Upper lobe of left lung (tissue), 6 donors: ENCODE data around the gene NCKIPSD. TPM values are rescaled to one million over a fixed set of nuclear protein-coding genes. Genes with fewer than 3 reads are reported as not detected.
A peak's percentile ranks its signal among the peaks of the same experiment; 100 is the strongest.

ENCODE experiments used
- ATAC-seq, 2 donors: fragments of 200-7000 bp; cut with Tn5 transposase; one replicate each; pipeline ENCODE4 v1.9.1; 2022; ENCODE audit warnings: mild to moderate bottlenecking in 2 of 2, moderate library complexity in 2 of 2; ENCODE audit not compliant: low FRiP score in 2 of 2
- DNase-seq, 2 donors: peaks; one replicate each; pipeline ENCODE4 v3.0.0-alpha.2; 2019 to 2020
- H3K27ac ChIP-seq, 4 donors: fragments of 200-600 bp; sonication (generic); one replicate each; pipeline ENCODE4 v1.5.1; 2016 to 2019
- H3K27me3 ChIP-seq, 4 donors: fragments of 200-600 bp; sonication (generic); one replicate each; pipeline ENCODE4 v1.5.1; 2017 to 2019
- H3K36me3 ChIP-seq, 4 donors: fragments of 200-600 bp; sonication (generic); one replicate each; pipeline ENCODE4 v1.5.1; 2016 to 2019
- H3K4me1 ChIP-seq, 4 donors: fragments of 200-600 bp; sonication (generic); one replicate each; pipeline ENCODE4 v1.5.1; 2018 to 2019
- H3K4me3 ChIP-seq, 4 donors: fragments of 200-600 bp; sonication (generic); one replicate each; pipeline ENCODE4 v1.5.1; 2017 to 2019; ENCODE audit warnings: mild to moderate bottlenecking in 2 of 4, moderate library complexity in 1 of 4
- H3K9me3 ChIP-seq, 4 donors: fragments of 200-600 bp; sonication (generic); one replicate each; pipeline ENCODE4 v1.5.1; 2018 to 2019
- EP300 ChIP-seq, 4 donors: sonication (generic); formaldehyde crosslinking; IDR thresholded peaks; one replicate each; pipeline ENCODE4 v1.5.1; 2017; ENCODE audit warnings: antibody characterized with exemption in 4 of 4, control low read depth in 2 of 4
- POLR2A ChIP-seq, 4 donors: fragments of 450-650 bp; IDR thresholded peaks; one replicate each; pipeline ENCODE4 v1.5.1; 2016 to 2017; ENCODE audit warnings: antibody characterized with exemption in 4 of 4, mild to moderate bottlenecking in 2 of 4
- POLR2AphosphoS5 ChIP-seq, 2 donors: sonication (generic); formaldehyde crosslinking; IDR thresholded peaks; one replicate each; pipeline ENCODE4 v1.5.1; 2017; ENCODE audit warnings: antibody characterized with exemption in 2 of 2
- WGBS, 2 donors: methylation state at CpG; one replicate each; pipeline ENCODE4 v1.1.5; 2017 to 2018; 5-methylcytosine and 5-hydroxymethylcytosine counted together
- total RNA-seq, 6 donors: library from RNA; depleted of rRNA in 4 of 6; stranded (reverse); fragments of >200 nt in 4 of 6; gene quantifications; one replicate each; pipeline versions ENCODE4 v1.1.0 to v1.2.1, GENCODE V29; 2016 to 2021
- TF ChIP-seq, protein P1 (sequence below), 6 experiments: fragments of 450-650 bp in 4 of 6; fragments of 200-600 bp in 2 of 6; sonication (generic) in 2 of 6; IDR thresholded peaks; one replicate each; pipeline ENCODE4 v1.5.1; 2016 to 2019; ENCODE audit warnings: antibody characterized with exemption in 6 of 6
- donor health status: DM: no; HTN: no; CAD: no; lungs with moderate emphysema.
- donor health status: DM: no; HTN: yes; CAD: no; lungs with severe emphysema.

The NCKIPSD gene
- total RNA-seq, 6 donors from 2014 or later, result 17.8 to 55.5 (median 21.8) TPM

DNA sequence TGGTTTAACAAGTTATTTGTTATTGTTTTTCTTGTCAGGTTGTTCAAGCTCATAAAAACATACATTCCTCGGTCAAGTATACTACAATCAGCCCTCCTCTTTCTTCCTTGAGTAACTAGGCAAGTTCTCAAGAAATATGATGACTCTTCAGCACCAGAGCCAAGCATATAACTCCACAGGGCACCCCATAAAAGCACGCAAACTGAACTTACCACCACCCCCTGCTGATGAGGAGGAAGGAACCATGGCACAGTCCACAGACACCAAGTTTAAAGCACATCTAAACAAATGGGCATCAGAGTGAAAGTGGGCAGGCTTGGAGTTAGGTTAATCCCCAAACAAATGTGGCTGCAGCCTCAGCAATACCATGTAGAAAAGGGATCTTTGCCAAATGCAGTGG, 26.0 kb upstream of the NCKIPSD start:
- Histone ChIP-seq H3K27me3 (no peaks in the 10 kb centered on the region), H3K36me3 (peaks cover 0 to 69% (median 18%) of the 10 kb centered on the region in 4 donors)

DNA sequence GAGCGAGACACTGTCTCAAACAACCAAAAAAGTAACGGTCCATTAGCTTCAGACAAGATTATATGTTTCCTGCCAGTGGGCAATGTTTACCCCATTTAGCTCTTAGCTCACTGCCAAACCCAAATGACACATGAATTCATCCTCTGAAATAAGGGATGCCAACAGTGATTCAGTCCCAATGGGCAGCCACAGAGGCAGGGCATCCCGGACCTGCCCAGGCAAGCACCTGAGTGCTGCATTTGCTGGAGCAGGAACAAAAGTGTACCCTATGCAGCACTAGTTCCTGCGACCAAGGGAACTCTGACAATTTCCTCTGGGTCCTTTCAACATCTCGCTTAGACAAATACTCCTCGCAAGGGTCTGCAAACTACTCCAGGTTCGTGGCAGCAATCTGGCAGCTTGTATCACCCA, 23.3 kb upstream of the NCKIPSD start:
- H3K27ac ChIP-seq, result peak overlapping the region in 3 of 4 donors; percentile 14 to 46 (median 39)
- DNase-seq, result peak in 1 of 2 donors; percentile 54
- H3K36me3 ChIP-seq, result peaks cover 0 to 67% (median 17%) of the 10 kb centered on the region in 4 donors
- no peaks in the 10 kb centered on the region for H3K27me3 ChIP-seq
- H3K4me3 ChIP-seq, result no peak overlapping the region
- no peaks in the 10 kb centered on the region for H3K9me3 ChIP-seq
- 54 to 61% methylated on average over 4 to 7 of the region's 7 CpGs for WGBS, 2 donors
- peak in 1 of 2 donors; percentile 57 for ATAC-seq
- TF ChIP-seq POLR2AphosphoS5 (IDR thresholded peaks at IDR 0.05), result no peak
- no peak for TF ChIP-seq POLR2A (IDR thresholded peaks at IDR 0.05)
- no peak for TF ChIP-seq EP300 (IDR thresholded peaks at IDR 0.05)
- TF ChIP-seq, protein P1, sequence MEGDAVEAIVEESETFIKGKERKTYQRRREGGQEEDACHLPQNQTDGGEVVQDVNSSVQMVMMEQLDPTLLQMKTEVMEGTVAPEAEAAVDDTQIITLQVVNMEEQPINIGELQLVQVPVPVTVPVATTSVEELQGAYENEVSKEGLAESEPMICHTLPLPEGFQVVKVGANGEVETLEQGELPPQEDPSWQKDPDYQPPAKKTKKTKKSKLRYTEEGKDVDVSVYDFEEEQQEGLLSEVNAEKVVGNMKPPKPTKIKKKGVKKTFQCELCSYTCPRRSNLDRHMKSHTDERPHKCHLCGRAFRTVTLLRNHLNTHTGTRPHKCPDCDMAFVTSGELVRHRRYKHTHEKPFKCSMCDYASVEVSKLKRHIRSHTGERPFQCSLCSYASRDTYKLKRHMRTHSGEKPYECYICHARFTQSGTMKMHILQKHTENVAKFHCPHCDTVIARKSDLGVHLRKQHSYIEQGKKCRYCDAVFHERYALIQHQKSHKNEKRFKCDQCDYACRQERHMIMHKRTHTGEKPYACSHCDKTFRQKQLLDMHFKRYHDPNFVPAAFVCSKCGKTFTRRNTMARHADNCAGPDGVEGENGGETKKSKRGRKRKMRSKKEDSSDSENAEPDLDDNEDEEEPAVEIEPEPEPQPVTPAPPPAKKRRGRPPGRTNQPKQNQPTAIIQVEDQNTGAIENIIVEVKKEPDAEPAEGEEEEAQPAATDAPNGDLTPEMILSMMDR (IDR thresholded peaks at IDR 0.05), result no peak
- H3K4me1 ChIP-seq, result peaks cover 26 to 70% (median 41%) of the 10 kb centered on the region in 4 donors

More for the DNA sequence above, 26.0 kb upstream of the NCKIPSD start:
- DNase-seq (no peak), ATAC-seq (no peak)
- Histone ChIP-seq H3K4me3 (no peak overlapping the region), H3K4me1 (peaks cover 45 to 80% (median 55%) of the 10 kb centered on the region in 4 donors), H3K9me3 (no peaks in the 10 kb centered on the region), H3K27ac (peak overlapping the region in 2 of 4 donors; percentile 8 to 17)
- WGBS, 2 donors, result 66 to 68% methylated on average over 2 of the region's 2 CpGs
- TF ChIP-seq, protein P1 (IDR thresholded peaks at IDR 0.05), result no peak
- TF ChIP-seq EP300 (IDR thresholded peaks at IDR 0.05) (no peak), POLR2AphosphoS5 (IDR thresholded peaks at IDR 0.05) (no peak), POLR2A (IDR thresholded peaks at IDR 0.05) (no peak)

DNA sequence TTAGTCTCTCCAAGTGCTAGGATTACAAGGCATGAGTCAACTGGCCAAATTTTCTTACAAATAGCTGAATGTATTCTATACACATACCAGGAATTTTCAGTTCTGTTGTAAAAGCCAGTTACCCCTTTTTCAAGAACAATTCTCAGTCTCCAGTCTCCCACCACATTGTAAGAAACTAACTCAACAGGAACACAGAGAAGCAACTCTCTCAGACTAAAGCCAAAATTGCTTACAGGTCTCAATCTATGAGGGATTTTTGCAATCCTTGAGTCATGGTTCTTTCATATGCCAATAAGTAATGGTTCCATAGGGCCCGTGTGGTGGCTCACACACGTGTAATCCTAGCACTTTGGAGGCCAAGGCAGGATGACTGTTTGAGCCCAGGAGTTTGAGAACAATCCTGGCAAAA, 22.8 kb upstream of the NCKIPSD start:
- Histone ChIP-seq H3K27ac (peak overlapping the region; percentile 2 to 46 (median 34)), H3K36me3 (peaks cover 0 to 62% (median 16%) of the 10 kb centered on the region in 4 donors), H3K4me1 (peaks cover 21 to 69% (median 41%) of the 10 kb centered on the region in 4 donors), H3K27me3 (no peaks in the 10 kb centered on the region), H3K4me3 (no peak overlapping the region), H3K9me3 (no peaks in the 10 kb centered on the region)
- no peak for TF ChIP-seq POLR2AphosphoS5 (IDR thresholded peaks at IDR 0.05)
- no peak for TF ChIP-seq POLR2A (IDR thresholded peaks at IDR 0.05)
- TF ChIP-seq, protein P1 (IDR thresholded peaks at IDR 0.05), result no peak
- no peak for TF ChIP-seq EP300 (IDR thresholded peaks at IDR 0.05)
- no peak for DNase-seq
- WGBS, 2 donors, result 64 to 89% methylated on average over 2 of the region's 2 CpGs
- ATAC-seq, result peak in 1 of 2 donors; percentile 65

DNA sequence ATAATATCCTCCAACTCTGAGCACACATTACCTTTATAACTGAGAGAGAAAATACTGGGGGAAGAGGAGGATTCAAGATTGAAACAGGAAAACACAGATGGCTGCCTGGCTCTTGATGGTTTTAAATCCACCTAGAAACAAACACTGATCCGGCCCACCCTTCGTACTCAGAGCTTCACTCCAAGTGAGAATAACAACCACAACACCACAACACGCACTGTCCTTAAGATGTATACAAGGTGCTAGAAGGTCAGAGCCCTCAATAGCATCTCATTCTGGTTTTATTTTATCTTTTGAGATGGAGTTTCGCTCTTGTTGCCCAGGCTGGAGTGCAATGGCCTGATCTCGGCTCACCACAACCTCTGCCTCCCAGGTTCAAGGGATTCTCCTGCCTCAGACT, 21.4 kb upstream of the NCKIPSD start:
- 84 to 92% methylated on average over 5 of the region's 5 CpGs for whole genome bisulfite sequencing, 2 donors
- H3K27ac ChIP-seq, result no peak overlapping the region
- no peak for ATAC-seq

More for the DNA sequence above, 21.4 kb upstream of the NCKIPSD start:
- H3K27me3 ChIP-seq, result no peaks in the 10 kb centered on the region
- H3K4me3 ChIP-seq, result no peak overlapping the region
- peaks cover 0 to 53% (median 13%) of the 10 kb centered on the region in 4 donors for H3K36me3 ChIP-seq
- no peak for DNase-seq
- H3K9me3 ChIP-seq, result no peaks in the 10 kb centered on the region
- H3K4me1 ChIP-seq, result peaks cover 15 to 62% (median 30%) of the 10 kb centered on the region in 4 donors
- TF ChIP-seq, protein P1 (IDR thresholded peaks at IDR 0.05), result no peak
- no peak for TF ChIP-seq POLR2A (IDR thresholded peaks at IDR 0.05)
- no peak for TF ChIP-seq POLR2AphosphoS5 (IDR thresholded peaks at IDR 0.05)
- no peak for TF ChIP-seq EP300 (IDR thresholded peaks at IDR 0.05)
